Stimulated activated CD4-positive, alpha-beta T cell treated with anti-CD3 and anti-CD28 coated beads, Interleukin-15, amount 100 ng/mL, for 48 hours (primary cell): ENCODE measurements around the gene ZNF254.
"Not testable (repeated sequence)": the region's sequence is repeated elsewhere in the genome, so short reads cannot be mapped to it uniquely, and the experiment has no call there.

Source experiments
- DNase-seq, 2 donors: peaks; one replicate each; pipeline ENCODE4 v3.0.0-alpha.2; 2020; ENCODE audit warnings: low read depth in 2 of 2

ZNF254 gene

GRCh38 chr19:24086974-24087595 lies at the start of gene ZNF254:
TSS of gene ZNF254 (plus strand) at chr19:24087187. CDS start at chr19:24087308, 121 bp downstream.
- peak; percentile 75 to 83 for DNase-seq

- DNase-seq = no peak
Observed at GRCh38 chr19:24040621-24041020, 46.4 kb upstream of the ZNF254 start.

GRCh38 chr19:24041326-24041725 lies 45.7 kb upstream of the ZNF254 start:
- DNase-seq = not testable (repeated sequence)

- no peak for DNase-seq
Observed at GRCh38 chr19:24046550-24046949, 40.4 kb upstream of the ZNF254 start.

- no peak for DNase-seq
Observed at GRCh38 chr19:24048261-24048660, 38.7 kb upstream of the ZNF254 start.

GRCh38 chr19:24049537-24049936 lies 37.5 kb upstream of the ZNF254 start:
- no peak for DNase-seq

GRCh38 chr19:24051516-24051915 lies 35.5 kb upstream of the ZNF254 start:
- no peak for DNase-seq

- DNase-seq = no peak
Observed at GRCh38 chr19:24052811-24053210, 34.2 kb upstream of the ZNF254 start.

GRCh38 chr19:24053601-24054000 lies 33.4 kb upstream of the ZNF254 start:
- no peak for DNase-seq

GRCh38 chr19:24054044-24054935 lies 32.7 kb upstream of the ZNF254 start:
- peak in 1 of 2 donors; percentile 7 for DNase-seq

GRCh38 chr19:24055548-24055947 lies 31.4 kb upstream of the ZNF254 start:
- DNase-seq = no peak

- no peak for DNase-seq
Observed at GRCh38 chr19:24057144-24057543, 29.8 kb upstream of the ZNF254 start.

- DNase-seq = no peak
Observed at GRCh38 chr19:24059563-24060295, 27.3 kb upstream of the ZNF254 start.

GRCh38 chr19:24060687-24061356 lies 26.2 kb upstream of the ZNF254 start:
- no peak for DNase-seq

GRCh38 chr19:24062190-24062589 lies 24.8 kb upstream of the ZNF254 start:
- DNase-seq = no peak

GRCh38 chr19:24063295-24063694 lies 23.7 kb upstream of the ZNF254 start:
- no peak for DNase-seq

GRCh38 chr19:24064175-24064574 lies 22.8 kb upstream of the ZNF254 start:
- no peak for DNase-seq

GRCh38 chr19:24065243-24065642 lies 21.7 kb upstream of the ZNF254 start:
- DNase-seq = no peak

GRCh38 chr19:24065865-24066604 lies 21.0 kb upstream of the ZNF254 start:
- DNase-seq = no peak

- no peak for DNase-seq
Observed at GRCh38 chr19:24069905-24070657, 16.9 kb upstream of the ZNF254 start.
